ENCODE results near the gene SLX9.

DNA sequence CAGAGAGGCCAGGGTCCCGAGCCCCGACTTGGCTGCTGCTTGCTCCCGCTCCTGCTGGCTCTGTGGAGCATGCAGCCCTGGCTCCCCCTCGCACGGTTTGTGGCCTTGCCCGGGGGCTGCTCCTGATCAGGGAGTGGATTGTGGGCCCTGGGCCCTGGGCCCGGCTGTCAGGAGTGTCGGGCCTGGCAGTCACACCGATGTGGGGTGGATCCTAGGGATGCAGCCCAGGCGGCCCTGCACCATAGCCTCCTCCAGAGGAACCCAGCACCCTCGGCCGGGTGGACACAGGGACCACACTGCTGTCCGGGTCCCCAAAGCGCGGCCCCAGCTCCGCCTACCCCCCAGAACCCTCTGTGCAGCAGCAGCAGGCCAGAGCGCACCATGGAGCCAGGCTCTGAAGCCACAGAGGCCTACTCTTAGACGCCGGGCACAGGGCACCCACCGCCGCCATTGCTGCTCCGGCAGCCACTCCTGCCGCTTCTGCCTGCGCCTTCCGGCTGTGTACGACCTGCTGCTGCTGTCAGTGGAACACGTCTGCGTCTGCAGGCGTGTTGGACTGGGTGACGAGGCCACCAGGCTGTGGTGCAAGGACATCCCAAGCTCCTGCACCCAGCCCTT is 9.4 kb downstream of the SLX9 start:
- TF ChIP-seq YY1 (IDR thresholded peaks at IDR 0.05; ENCODE audit: insufficient read depth, insufficient read length) (no peak), ZNF274 (IDR thresholded peaks at IDR 0.05; ENCODE audit: low read depth, low read length) (no peak), SUZ12 (IDR thresholded peaks at IDR 0.05; ENCODE audit: extremely low read depth, insufficient read depth, insufficient read length) (no peak)

Measured in NT2/D1 (cell line).